HG03108 (cell line): Measurements from ENCODE around the gene POLR3B.
"Not testable (repeated sequence)": the region's sequence is repeated elsewhere in the genome, so short reads cannot be mapped to it uniquely, and the experiment has no call there.

ENCODE experiments used
- ATAC-seq: cut with Tn5 transposase; IDR thresholded peaks from one replicate; pipeline ENCODE4 v1.9.1; 2021; ENCODE audit warnings: moderate library complexity; ENCODE audit not compliant: unreplicated experiment

The POLR3B gene

GRCh38 chr12:106459124-106459523 lies 101.6 kb downstream of the POLR3B start:
- ATAC-seq, result no peak

- ATAC-seq, result no peak
Observed at GRCh38 chr12:106459534-106459933, 102.0 kb downstream of the POLR3B start.

- no peak for ATAC-seq
Observed at GRCh38 chr12:106461730-106462129, 104.2 kb downstream of the POLR3B start.

GRCh38 chr12:106465605-106466004 lies 108.1 kb downstream of the POLR3B start:
- not testable (repeated sequence) for ATAC-seq

GRCh38 chr12:106475662-106476061 lies 118.1 kb downstream of the POLR3B start:
- not testable (repeated sequence) for ATAC-seq

GRCh38 chr12:106477627-106478026 lies 120.1 kb downstream of the POLR3B start:
- not testable (repeated sequence) for ATAC-seq

- ATAC-seq, result no peak
Observed at GRCh38 chr12:106480251-106480650, 122.7 kb downstream of the POLR3B start.

- no peak for ATAC-seq
Observed at GRCh38 chr12:106481246-106481645, 123.7 kb downstream of the POLR3B start.

- ATAC-seq, result no peak
Observed at GRCh38 chr12:106487664-106488063, 130.1 kb downstream of the POLR3B start.

- ATAC-seq, result no peak
Observed at GRCh38 chr12:106488884-106489283, 131.3 kb downstream of the POLR3B start.

GRCh38 chr12:106490264-106490663 lies 132.7 kb downstream of the POLR3B start:
- ATAC-seq, result no peak

GRCh38 chr12:106492857-106493256 lies 135.3 kb downstream of the POLR3B start:
- ATAC-seq, result no peak

- ATAC-seq, result no peak
Observed at GRCh38 chr12:106493531-106493930, 136.0 kb downstream of the POLR3B start.

GRCh38 chr12:106495354-106495965 lies 137.9 kb downstream of the POLR3B start:
- no peak for ATAC-seq

GRCh38 chr12:106498056-106498455 lies 140.5 kb downstream of the POLR3B start:
- ATAC-seq, result no peak

- no peak for ATAC-seq
Observed at GRCh38 chr12:106499628-106500027, 142.1 kb downstream of the POLR3B start.

GRCh38 chr12:106506691-106507090 lies 149.1 kb downstream of the POLR3B start:
- no peak for ATAC-seq

- no peak for ATAC-seq
Observed at GRCh38 chr12:106508966-106509365, 151.4 kb downstream of the POLR3B start.

GRCh38 chr12:106511365-106511764 lies 153.8 kb downstream of the POLR3B start:
- ATAC-seq, result no peak

GRCh38 chr12:106517314-106517713 lies 159.8 kb downstream of the POLR3B start:
- ATAC-seq, result no peak

- no peak for ATAC-seq
Observed at GRCh38 chr12:106519607-106520021, 162.1 kb downstream of the POLR3B start.

GRCh38 chr12:106521901-106522300 lies 164.4 kb downstream of the POLR3B start:
- ATAC-seq, result no peak

- no peak for ATAC-seq
Observed at GRCh38 chr12:106522708-106523107, 165.2 kb downstream of the POLR3B start.
